Ovary (tissue), 9 donors: ENCODE measurements around the gene C20orf173. TPM values are rescaled to one million over a fixed set of nuclear protein-coding genes. Genes with fewer than 3 reads are reported as not detected.
"Not testable (repeated sequence)": the region's sequence is repeated elsewhere in the genome, so short reads cannot be mapped to it uniquely, and the experiment has no call there.

Experiments
- DNase-seq, 5 donors: peaks; one replicate each; pipeline ENCODE4 v3.0.0-alpha.2; 2019 to 2020
- H3K27ac ChIP-seq, 2 donors: fragments of 200-600 bp; one replicate each; pipeline versions ENCODE4 v1.5.1 to v1.8.0; 2019 to 2022
- H3K27me3 ChIP-seq: fragments of 200-600 bp; one replicate; pipeline ENCODE4 v1.8.0; 2022
- H3K36me3 ChIP-seq: fragments of 200-600 bp; sonication (generic); one replicate; pipeline ENCODE4 v1.5.1; 2019
- H3K4me1 ChIP-seq: one replicate; pipeline ENCODE4 v1.8.1; 2013; ENCODE audit warnings: mild to moderate bottlenecking, moderate library complexity; ENCODE audit not compliant: insufficient read depth
- H3K4me3 ChIP-seq: fragments of 200-600 bp; sonication (generic); one replicate; pipeline ENCODE4 v1.5.1; 2017
- H3K9me3 ChIP-seq, 2 donors: fragments of 200-600 bp in 1 of 2; sonication (generic) in 1 of 2; one replicate each; pipeline versions ENCODE4 v1.5.1 to v1.8.1; 2013 to 2019; ENCODE audit warnings: mild to moderate bottlenecking in 1 of 2, moderate library complexity in 1 of 2
- CTCF ChIP-seq, 3 donors: fragments of 450-650 bp in 2 of 3; fragments of 200-600 bp in 1 of 3; IDR thresholded peaks; one replicate each; pipeline versions ENCODE4 v1.5.1 to v1.8.0; 2016 to 2022; ENCODE audit warnings: antibody characterized with exemption in 3 of 3, mild to moderate bottlenecking in 1 of 3
- EP300 ChIP-seq: sonication (generic); formaldehyde crosslinking; IDR thresholded peaks from one replicate; pipeline ENCODE4 v1.6.1; 2017; ENCODE audit warnings: antibody characterized with exemption
- POLR2A ChIP-seq: fragments of 450-650 bp; IDR thresholded peaks from one replicate; pipeline ENCODE4 v1.6.1; 2017; ENCODE audit warnings: antibody characterized with exemption, mild to moderate bottlenecking, moderate library complexity
- WGBS, 3 donors: extraction: QIAGEN DNeasy Blood & Tissue Kit in 1 of 3; methylation state at CpG; one replicate each; pipeline versions ENCODE4 v1.1.5 to v1.1.7; 2013 to 2017; 5-methylcytosine and 5-hydroxymethylcytosine counted together
- intact Hi-C, 4 donors: fragments of 100-400 bp; cut with DNase I; formaldehyde crosslinking; loops; one replicate each; pipeline versions ENCODE4 v1.11.0 to v1.15.1; 2022 to 2023
- polyA plus RNA-seq, 2 donors: library from polyadenylated mRNA; stranded (reverse); fragments of 200-250 nt in 1 of 2; fragments of 350-450 nt in 1 of 2; fragmentation: Illumina TruSeq in 1 of 2; extraction: RNeasy Lipid Tissue Mini Kit (QIAGEN cat#74804) in 1 of 2; gene quantifications; one replicate each; pipeline ENCODE4 v1.2.3, GENCODE V29; 2013 to 2014
- total RNA-seq, 7 donors: library from RNA; depleted of rRNA in 2 of 7; stranded (reverse); fragments of >200 nt in 2 of 7; fragmentation: NEBNext Ultra II Directional in 3 of 7; extraction: Animal tissue kit (Norgen Biotek cat#: 25700) in 3 of 7; gene quantifications; one replicate each; pipeline versions ENCODE4 v1.1.0 to v1.2.4, GENCODE V29; 2016 to 2023
- donor health status: DM: no; HTN: no; CAD: no; lungs with moderate emphysema.
- donor health status: DM: no; HTN: no; CAD: no.
- donor health status: Bipolar disorder and iron deficiency.
- donor health status: DM: yes; HTN: yes; CAD: no.
- donor health status: DM: no; HTN: no; CAD: no.
- donor health status: DM: yes; HTN: yes; CAD: no.

Gene C20orf173
- total and polyA plus RNA-seq, 9 donors, result not detected

- no peak for TF ChIP-seq CTCF (IDR thresholded peaks at IDR 0.05)
- TF ChIP-seq POLR2A, result no peak
- Histone ChIP-seq H3K9me3 (no peaks in the 10 kb centered on the region), H3K36me3 (no peaks in the 10 kb centered on the region), H3K4me3 (no peak overlapping the region), H3K27me3 (no peaks in the 10 kb centered on the region), H3K4me1 (no peaks in the 10 kb centered on the region), H3K27ac (no peak overlapping the region)
- intact Hi-C loops, result no loop called here
- 92 to 96% (median 93%) methylated on average over 21 of the region's 21 CpGs for WGBS, 3 donors
- no peak for DNase-seq
Measured at GRCh38 chr20:35555951-35556645, 26.6 kb upstream of the C20orf173 start.

- 76 to 83% (median 76%) methylated on average over 4 of the region's 4 CpGs for WGBS, 3 donors
- DNase-seq, H3K27ac ChIP-seq, intact Hi-C loops, H3K4me3 ChIP-seq, H3K36me3 ChIP-seq, H3K9me3 ChIP-seq, H3K27me3 ChIP-seq, H3K4me1 ChIP-seq: not testable (repeated sequence)
Measured at GRCh38 chr20:35555461-35555860, 26.0 kb upstream of the C20orf173 start.

GRCh38 chr20:35552914-35553313 lies 23.5 kb upstream of the C20orf173 start:
- no peaks in the 10 kb centered on the region for H3K9me3 ChIP-seq
- no peak for TF ChIP-seq CTCF (IDR thresholded peaks at IDR 0.05)
- no peak for TF ChIP-seq POLR2A
- TF ChIP-seq EP300, result no peak
- no peaks in the 10 kb centered on the region for H3K27me3 ChIP-seq
- intact Hi-C loops, result no loop called here
- DNase-seq, result no peak
- no peak overlapping the region for H3K4me3 ChIP-seq
- H3K27ac ChIP-seq, result no peak overlapping the region
- no peaks in the 10 kb centered on the region for H3K36me3 ChIP-seq
- H3K4me1 ChIP-seq, result no peaks in the 10 kb centered on the region
- WGBS, 3 donors, result 76 to 89% (median 85%) methylated on average over 3 of the region's 3 CpGs

GRCh38 chr20:35551503-35551902 lies 22.1 kb upstream of the C20orf173 start:
- H3K4me3 ChIP-seq, result no peak overlapping the region
- no peak overlapping the region for H3K27ac ChIP-seq
- no peaks in the 10 kb centered on the region for H3K36me3 ChIP-seq
- DNase-seq, result no peak
- H3K4me1 ChIP-seq, result no peaks in the 10 kb centered on the region
- intact Hi-C loops, result no loop called here
- H3K9me3 ChIP-seq, result no peaks in the 10 kb centered on the region
- TF ChIP-seq EP300 (no peak), POLR2A (no peak), CTCF (IDR thresholded peaks at IDR 0.05) (no peak)
- WGBS, 3 donors, result 42 to 58% (median 44%) methylated on average over 4 of the region's 4 CpGs
- no peaks in the 10 kb centered on the region for H3K27me3 ChIP-seq

GRCh38 chr20:35547329-35547728 lies 17.9 kb upstream of the C20orf173 start:
- intact Hi-C loops, result no loop called here
- Histone ChIP-seq H3K27me3 (no peaks in the 10 kb centered on the region), H3K4me1 (peaks cover 2% of the 10 kb centered on the region), H3K36me3 (no peaks in the 10 kb centered on the region), H3K9me3 (no peaks in the 10 kb centered on the region), H3K4me3 (no peak overlapping the region), H3K27ac (no peak overlapping the region)
- DNase-seq, result no peak
- TF ChIP-seq EP300 (no peak), POLR2A (no peak), CTCF (IDR thresholded peaks at IDR 0.05) (no peak)
- WGBS, 3 donors, result 79 to 85% (median 84%) methylated on average over 9 of the region's 9 CpGs
